ENCODE data around the gene SAMHD1.
"Not testable (repeated sequence)": the region's sequence is repeated elsewhere in the genome, so short reads cannot be mapped to it uniquely, and the experiment has no call there.

The SAMHD1 gene

DNA sequence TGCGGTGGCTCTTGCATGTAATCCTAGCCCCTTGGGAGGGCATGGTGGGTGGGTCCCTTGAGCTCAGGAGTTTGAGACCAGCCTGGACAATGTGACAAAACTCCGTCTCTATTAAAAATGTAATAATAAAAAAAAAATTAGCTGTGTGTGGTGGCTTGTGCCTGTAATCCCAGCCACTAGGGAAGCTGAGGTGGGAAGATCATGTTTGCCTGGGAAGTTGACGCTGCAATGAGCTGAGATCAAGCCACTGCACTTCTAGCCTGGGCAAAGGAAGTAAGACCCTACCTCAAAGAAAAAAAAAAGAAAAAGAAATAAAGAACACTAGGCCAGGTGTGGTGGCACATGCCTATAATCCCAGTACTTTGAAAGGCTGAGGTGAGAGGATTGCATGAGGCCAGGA is 4.5 kb upstream of the SAMHD1 start:
- DNase-seq (ENCODE audit: low read depth) = no peak

- no peak for DNase-seq (ENCODE audit: low read depth)
Measured at GRCh38 chr20:36951979-36952738, 651 bp upstream of the SAMHD1 start.

- DNase-seq (ENCODE audit: low read depth) = peak; percentile 82
Measured at GRCh38 chr20:36950414-36951197, 902 bp downstream of the SAMHD1 start.

- peak; percentile 13 for DNase-seq (ENCODE audit: low read depth)
Measured at GRCh38 chr20:36941401-36941835, 10.1 kb downstream of the SAMHD1 start.

GRCh38 chr20:36937402-36937770 is 14.1 kb downstream of the SAMHD1 start:
- no peak for DNase-seq (ENCODE audit: low read depth)

DNA sequence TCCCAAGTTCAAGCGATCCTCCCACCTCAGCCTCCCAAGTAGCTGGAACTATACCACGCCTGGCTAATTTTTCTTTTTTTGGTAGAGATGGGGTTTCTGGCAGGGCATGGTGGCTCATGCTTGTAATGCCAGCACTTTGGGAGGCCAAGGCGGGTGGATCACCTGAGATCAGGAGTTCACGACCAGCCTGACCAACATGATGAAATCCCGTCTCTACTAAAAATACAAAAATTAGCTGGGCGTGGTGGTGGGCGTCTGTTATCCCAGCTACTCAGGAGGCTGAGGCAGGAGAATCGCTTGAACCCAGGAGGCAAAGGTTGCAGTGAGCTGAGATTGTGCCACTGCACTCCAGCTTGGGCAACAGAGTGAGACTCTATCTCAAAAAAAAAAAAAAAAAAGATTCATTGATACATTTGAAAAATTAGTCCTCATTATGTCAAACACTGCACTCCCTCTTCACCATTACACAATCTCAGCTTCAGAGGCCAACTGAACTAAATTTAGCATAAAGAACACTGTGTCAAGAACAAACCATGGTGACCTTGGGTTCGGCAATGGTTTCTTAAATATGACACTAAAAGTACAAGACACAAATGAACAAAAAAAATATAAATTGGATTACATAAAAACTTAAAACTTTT is 14.6 kb downstream of the SAMHD1 start:
- DNase-seq (ENCODE audit: low read depth) = not testable (repeated sequence)

- DNase-seq (ENCODE audit: low read depth) = no peak
Measured at GRCh38 chr20:36936341-36936740, 15.2 kb downstream of the SAMHD1 start.

DNA sequence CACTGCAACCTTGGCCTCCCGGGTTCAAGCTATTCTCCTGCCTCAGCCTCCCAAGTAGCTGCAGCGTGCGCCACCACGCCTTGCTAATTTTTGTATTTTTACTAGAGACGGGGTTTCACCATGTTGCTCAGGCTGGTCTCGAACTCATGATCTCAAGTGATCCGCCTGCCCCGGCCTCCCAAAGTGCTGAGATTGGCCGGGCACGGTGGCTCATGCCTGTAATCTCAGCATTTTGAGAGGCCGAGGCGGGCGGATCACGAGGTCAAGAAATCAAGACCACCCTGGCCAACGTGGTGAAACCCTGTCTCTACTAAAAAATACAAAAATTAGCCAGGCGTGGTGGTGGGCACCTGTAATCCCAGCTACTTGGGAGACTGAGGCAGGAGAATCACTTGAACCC is 17.9 kb downstream of the SAMHD1 start:
- DNase-seq (ENCODE audit: low read depth) = not testable (repeated sequence)

- peak; percentile 34 for DNase-seq (ENCODE audit: low read depth)
Measured at GRCh38 chr20:36932476-36933426, 18.8 kb downstream of the SAMHD1 start.

DNA sequence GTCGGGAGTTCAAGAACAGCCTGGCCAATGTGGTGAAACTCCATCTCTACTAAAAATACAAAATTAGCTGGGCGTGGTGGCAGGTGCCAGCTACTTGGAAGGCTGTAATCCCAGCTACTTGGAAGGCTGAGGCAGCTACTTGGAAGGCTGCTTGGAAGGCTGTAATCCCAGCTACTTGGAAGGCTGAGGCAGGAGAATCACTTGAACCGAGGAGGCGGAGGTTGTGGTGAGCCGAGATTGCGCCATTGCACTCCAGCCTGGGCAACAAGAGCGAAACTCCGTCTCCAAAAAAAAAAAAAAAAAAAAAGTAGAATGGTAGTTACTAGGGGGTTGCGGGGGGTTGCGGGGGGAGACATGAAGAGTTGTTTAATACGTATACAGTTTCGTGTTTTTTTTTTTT is 19.4 kb downstream of the SAMHD1 start:
- DNase-seq (ENCODE audit: low read depth) = not testable (repeated sequence)

DNA sequence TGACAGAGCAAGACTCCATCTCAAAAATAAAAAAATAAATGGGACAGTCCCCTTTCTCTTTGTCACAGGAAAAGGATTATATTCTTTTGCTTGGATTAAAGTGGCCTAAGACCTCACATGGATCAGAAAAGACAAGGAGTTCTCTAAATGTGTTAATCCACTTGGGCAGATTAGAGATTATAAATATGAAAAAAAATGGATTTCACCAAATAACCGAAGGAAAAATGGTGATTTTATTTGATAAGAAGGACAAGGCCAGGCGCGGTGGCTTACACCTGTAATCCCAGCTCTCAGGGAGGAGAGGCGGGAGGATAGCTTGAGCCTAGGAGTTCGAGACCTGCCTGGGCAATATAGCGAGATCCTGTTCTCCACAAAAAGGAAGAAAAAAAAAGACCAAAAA is 21.8 kb downstream of the SAMHD1 start:
- DNase-seq (ENCODE audit: low read depth) = no peak

DNA sequence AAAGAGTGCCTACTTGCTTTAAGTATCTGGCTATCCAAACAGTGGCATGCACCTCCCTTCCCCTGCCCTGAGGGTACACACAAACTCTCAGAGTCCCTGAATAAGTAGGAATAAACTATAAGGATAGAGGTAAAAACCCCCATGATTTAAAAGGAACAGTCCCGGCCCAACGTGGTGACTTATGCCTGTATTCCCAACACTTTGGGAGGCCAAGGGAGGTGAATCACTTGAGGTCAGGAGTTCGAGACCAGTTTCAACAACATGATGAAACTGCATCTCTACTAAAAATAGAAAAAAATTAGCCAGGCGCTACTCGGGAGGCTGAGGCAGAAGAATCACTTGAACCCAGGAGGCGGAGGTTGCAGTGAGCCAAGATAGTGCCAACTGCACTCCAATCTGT is 22.2 kb downstream of the SAMHD1 start:
- peak; percentile 66 for DNase-seq (ENCODE audit: low read depth)

DNA sequence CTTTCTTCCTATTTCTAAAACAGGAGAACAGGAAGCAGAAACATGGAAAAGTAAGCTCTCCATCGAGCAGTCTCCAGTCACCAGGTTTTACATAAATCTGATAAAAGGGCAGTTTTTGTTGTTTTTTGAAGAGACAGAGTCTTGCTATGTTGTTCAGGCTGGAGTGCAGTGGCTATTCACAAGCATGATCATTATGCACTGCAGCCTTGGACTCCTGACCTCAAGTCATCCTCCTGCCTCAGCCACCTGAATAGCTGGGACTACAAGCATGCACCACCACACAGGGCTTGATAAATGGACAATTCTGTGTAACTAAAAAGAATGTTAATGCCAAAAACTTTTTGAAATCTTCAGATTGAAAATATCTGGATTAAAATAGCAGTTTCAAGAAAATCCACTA is 23.8 kb downstream of the SAMHD1 start:
- no peak for DNase-seq (ENCODE audit: low read depth)

GRCh38 chr20:36926653-36927200 is 24.8 kb downstream of the SAMHD1 start:
- no peak for DNase-seq (ENCODE audit: low read depth)

- DNase-seq (ENCODE audit: low read depth) = no peak
Measured at GRCh38 chr20:36925234-36925633, 26.3 kb downstream of the SAMHD1 start.

DNA sequence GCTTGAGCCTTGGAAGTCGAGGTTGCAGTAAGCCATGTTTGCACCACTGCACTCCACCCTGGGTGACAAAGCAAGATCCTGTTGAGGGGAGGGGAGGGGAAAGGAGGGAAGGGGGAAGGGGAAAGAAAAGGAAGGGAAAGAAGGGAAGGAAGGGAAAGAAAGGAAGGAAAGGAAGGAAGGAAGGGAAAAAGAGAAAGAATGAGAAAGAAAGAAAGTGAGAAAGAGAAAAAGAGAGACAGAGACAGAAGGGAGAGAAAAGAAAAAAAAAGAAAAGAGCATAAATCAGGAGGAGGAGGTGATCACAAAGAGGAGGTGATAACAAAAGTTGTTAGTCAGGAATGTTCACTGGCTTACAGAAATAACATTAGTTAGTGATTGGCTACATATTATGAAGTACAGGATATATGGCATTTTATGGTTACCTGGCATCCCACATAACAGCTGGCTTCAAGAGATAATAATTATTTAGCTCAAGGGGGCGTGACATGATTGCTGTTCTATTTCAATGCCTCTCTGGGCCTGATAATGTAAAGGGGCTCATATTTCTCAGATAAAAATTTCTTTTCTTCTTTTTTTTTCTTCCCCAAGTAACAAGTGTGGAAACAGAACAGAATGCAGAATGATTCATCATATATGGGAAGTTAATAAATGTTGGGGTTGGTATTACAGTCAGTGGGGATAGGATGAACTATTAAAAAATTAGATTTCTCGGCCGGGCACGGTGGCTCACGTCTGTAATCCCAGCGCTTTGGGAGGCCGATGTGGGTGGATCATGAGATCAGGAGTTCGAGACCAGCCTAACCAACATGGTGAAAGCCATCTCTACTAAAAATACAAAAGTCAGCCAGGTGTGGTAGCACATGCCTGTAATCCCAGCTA is 27.1 kb downstream of the SAMHD1 start:
- DNase-seq (ENCODE audit: low read depth) = no peak

- DNase-seq (ENCODE audit: low read depth) = no peak
Measured at GRCh38 chr20:36920334-36920730, 31.2 kb downstream of the SAMHD1 start.

- peak; percentile 82 for DNase-seq (ENCODE audit: low read depth)
Measured at GRCh38 chr20:36919715-36920333, 31.7 kb downstream of the SAMHD1 start.

DNA sequence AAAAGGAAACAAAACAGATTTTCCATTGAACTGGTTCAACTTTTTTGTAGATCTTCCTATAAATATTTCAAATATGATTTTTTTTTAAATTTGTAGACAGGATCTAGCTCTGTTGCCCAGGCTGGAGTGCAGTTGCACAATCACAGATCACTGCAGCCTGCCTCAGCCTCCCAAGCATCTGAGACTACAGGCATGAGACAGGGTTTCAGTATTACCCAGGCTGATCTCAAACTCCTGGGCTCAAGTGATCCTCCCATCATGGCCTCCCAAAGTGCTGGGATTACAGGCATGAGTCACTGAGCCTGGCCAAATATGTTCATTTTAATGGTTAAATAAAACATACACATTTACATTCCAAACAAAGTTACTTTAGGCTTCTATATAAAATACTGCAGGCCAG is 33.6 kb downstream of the SAMHD1 start:
- DNase-seq (ENCODE audit: low read depth) = peak; percentile 15

DNA sequence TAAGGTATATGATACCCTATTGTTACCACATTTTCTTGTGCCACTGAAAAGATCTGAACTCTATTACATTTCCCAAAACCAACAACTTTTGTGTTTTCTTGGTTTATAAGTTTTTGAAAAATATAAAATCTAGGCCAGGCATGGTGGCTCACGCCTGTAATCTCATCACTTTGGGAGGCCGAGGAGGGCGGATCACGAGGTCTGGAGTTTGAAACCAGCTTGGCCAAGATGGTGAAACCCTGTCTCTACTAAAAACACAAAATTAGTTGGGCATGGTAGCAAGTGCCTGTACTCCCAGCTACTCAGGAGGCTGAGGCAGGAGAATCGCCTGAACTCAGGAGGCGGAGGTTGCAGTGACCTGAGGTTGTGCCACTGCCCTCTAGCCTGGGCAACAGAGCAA is 34.3 kb downstream of the SAMHD1 start:
- DNase-seq (ENCODE audit: low read depth) = no peak
